A673 (cell line): ENCODE results near the gene AIM2.
"Not testable (repeated sequence)": the region's sequence is repeated elsewhere in the genome, so short reads cannot be mapped to it uniquely, and the experiment has no call there.

Experiments
- EZH2 ChIP-seq: fragments of 200-600 bp; sonication (generic); IDR thresholded peaks from 2 replicates; pipeline ENCODE4 v1.6.1; 2017; ENCODE audit warnings: borderline replicate concordance, low read depth, mild to moderate bottlenecking, mixed read lengths, antibody characterized with exemption, low read length; ENCODE audit not compliant: poor library complexity, severe bottlenecking
- TF ChIP-seq, protein P1 (sequence below): fragments of 300-800, 200-600 bp; sonication (generic); conservative IDR thresholded peaks from 2 replicates; pipeline ENCODE4 v1.5.1; 2017; ENCODE audit warnings: low read depth, mild to moderate bottlenecking, antibody characterized with exemption, low read length, moderate library complexity, mixed read lengths

DNA sequence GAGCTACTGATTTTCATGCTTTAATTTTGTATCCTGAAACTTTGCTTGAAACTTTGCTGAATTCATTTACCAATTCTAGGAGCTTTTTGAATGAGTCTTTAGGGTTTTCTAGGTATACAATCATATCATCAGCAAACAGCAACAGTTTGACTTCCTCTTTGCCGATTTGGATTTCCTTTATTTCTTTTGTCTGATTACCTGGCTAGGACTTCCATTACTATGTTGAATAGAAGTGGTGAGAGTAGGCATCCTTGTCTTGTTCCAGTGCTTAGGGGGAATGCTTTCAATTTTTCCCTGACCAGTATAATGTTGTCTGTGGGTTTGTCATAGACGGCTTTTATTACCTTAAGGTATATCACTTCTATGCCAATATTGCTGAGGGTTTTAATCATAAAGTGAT lies 49.7 kb downstream of the AIM2 start:
- TF ChIP-seq, protein P1, sequence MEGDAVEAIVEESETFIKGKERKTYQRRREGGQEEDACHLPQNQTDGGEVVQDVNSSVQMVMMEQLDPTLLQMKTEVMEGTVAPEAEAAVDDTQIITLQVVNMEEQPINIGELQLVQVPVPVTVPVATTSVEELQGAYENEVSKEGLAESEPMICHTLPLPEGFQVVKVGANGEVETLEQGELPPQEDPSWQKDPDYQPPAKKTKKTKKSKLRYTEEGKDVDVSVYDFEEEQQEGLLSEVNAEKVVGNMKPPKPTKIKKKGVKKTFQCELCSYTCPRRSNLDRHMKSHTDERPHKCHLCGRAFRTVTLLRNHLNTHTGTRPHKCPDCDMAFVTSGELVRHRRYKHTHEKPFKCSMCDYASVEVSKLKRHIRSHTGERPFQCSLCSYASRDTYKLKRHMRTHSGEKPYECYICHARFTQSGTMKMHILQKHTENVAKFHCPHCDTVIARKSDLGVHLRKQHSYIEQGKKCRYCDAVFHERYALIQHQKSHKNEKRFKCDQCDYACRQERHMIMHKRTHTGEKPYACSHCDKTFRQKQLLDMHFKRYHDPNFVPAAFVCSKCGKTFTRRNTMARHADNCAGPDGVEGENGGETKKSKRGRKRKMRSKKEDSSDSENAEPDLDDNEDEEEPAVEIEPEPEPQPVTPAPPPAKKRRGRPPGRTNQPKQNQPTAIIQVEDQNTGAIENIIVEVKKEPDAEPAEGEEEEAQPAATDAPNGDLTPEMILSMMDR = not testable (repeated sequence)
- TF ChIP-seq EZH2 = not testable (repeated sequence)
